Fibroblast of lung (primary cell): ENCODE data around the gene RGS12.

ENCODE experiments used
- EZH2 ChIP-seq: IDR thresholded peaks from 2 replicates; pipeline ENCODE4 v1.5.1; 2012; ENCODE audit warnings: low read length, control low read depth, mild to moderate bottlenecking; ENCODE audit errors: missing control alignments
- TF ChIP-seq, protein P1 (sequence below), 2 donors: IDR thresholded peaks in 1 of 2; conservative IDR thresholded peaks in 1 of 2; 1 replicate in 1 of 2; 2 replicates in 1 of 2; pipeline ENCODE4 v1.5.1; 2011 to 2012; ENCODE audit warnings: low read length in 2 of 2, control low read depth in 1 of 2, inconsistent platforms in 1 of 2, low read depth in 1 of 2, mild to moderate bottlenecking in 1 of 2

DNA sequence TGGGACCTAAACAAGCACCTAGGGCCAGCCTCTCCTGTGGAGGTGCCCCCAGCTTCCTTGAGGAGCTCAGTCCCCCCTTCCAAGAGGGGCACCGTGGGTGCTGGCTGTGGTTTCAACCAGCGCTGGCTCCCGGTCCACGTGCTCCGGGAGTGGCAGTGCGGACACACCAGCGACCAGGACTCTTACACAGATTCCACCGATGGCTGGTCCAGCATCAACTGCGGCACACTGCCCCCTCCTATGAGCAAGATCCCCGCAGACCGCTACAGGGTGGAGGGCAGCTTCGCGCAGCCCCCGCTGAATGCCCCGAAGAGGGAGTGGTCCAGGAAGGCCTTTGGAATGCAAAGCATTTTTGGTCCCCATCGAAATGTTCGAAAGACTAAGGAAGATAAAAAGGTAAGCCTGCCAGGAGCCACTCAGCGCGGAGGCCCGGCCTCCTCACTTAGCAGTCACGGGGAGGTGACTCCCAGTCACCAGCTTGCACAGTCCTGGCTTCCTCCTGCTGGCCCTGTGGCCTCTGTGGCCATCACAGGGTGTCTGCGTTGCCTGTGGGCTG, 24.9 kb downstream of the RGS12 start:
- TF ChIP-seq, protein P1, sequence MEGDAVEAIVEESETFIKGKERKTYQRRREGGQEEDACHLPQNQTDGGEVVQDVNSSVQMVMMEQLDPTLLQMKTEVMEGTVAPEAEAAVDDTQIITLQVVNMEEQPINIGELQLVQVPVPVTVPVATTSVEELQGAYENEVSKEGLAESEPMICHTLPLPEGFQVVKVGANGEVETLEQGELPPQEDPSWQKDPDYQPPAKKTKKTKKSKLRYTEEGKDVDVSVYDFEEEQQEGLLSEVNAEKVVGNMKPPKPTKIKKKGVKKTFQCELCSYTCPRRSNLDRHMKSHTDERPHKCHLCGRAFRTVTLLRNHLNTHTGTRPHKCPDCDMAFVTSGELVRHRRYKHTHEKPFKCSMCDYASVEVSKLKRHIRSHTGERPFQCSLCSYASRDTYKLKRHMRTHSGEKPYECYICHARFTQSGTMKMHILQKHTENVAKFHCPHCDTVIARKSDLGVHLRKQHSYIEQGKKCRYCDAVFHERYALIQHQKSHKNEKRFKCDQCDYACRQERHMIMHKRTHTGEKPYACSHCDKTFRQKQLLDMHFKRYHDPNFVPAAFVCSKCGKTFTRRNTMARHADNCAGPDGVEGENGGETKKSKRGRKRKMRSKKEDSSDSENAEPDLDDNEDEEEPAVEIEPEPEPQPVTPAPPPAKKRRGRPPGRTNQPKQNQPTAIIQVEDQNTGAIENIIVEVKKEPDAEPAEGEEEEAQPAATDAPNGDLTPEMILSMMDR (conservative IDR thresholded peaks at IDR 0.05 in 1 of 2, IDR thresholded peaks at IDR 0.05 in 1 of 2; ENCODE audit: low read depth in 1 of 2, low read length in 2 of 2), result no peak
- no peak for TF ChIP-seq EZH2
